GM18873 (cell line): ENCODE data around the gene UBE2V1.
"Not testable (repeated sequence)": the region's sequence is repeated elsewhere in the genome, so short reads cannot be mapped to it uniquely, and the experiment has no call there.

Source experiments
- ATAC-seq: cut with Tn5 transposase; IDR thresholded peaks from one replicate; pipeline ENCODE4 v1.9.1; 2021; ENCODE audit warnings: mild to moderate bottlenecking, moderate library complexity, moderate number of reproducible peaks; ENCODE audit not compliant: unreplicated experiment, low FRiP score

Gene UBE2V1

GRCh38 chr20:50112512-50113419, at the start of gene UBE2V1:
TSS of gene UBE2V1 (minus strand) at chr20:50113150. CDS start at chr20:50113128, 22 bp downstream.
- ATAC-seq = no peak

- not testable (repeated sequence) for ATAC-seq
Observed at GRCh38 chr20:50161494-50161893, 48.5 kb upstream of the UBE2V1 start.

- peak; percentile 55 for ATAC-seq
Observed at GRCh38 chr20:50153500-50154377, 40.8 kb upstream of the UBE2V1 start, which contains the start of gene PEDS1. TSS of gene PEDS1 (minus strand) at chr20:50153723. CDS start at chr20:50153637, 86 bp downstream.

- ATAC-seq = no peak
Observed at GRCh38 chr20:50153153-50153499, 40.2 kb upstream of the UBE2V1 start.

GRCh38 chr20:50152394-50153152, 39.6 kb upstream of the UBE2V1 start:
- ATAC-seq = no peak

GRCh38 chr20:50151034-50151743, 38.2 kb upstream of the UBE2V1 start:
- no peak for ATAC-seq

GRCh38 chr20:50149481-50150254, 36.7 kb upstream of the UBE2V1 start:
- no peak for ATAC-seq

GRCh38 chr20:50146732-50147662, 34.0 kb upstream of the UBE2V1 start:
- no peak for ATAC-seq

- ATAC-seq = no peak
Observed at GRCh38 chr20:50146214-50146613, 33.3 kb upstream of the UBE2V1 start.

- ATAC-seq = no peak
Observed at GRCh38 chr20:50145566-50145965, 32.6 kb upstream of the UBE2V1 start.

GRCh38 chr20:50144362-50144761, 31.4 kb upstream of the UBE2V1 start:
- ATAC-seq = no peak

GRCh38 chr20:50142812-50143211, 29.9 kb upstream of the UBE2V1 start:
- ATAC-seq = no peak

GRCh38 chr20:50141811-50142561, 29.0 kb upstream of the UBE2V1 start:
- ATAC-seq = no peak

- ATAC-seq = no peak
Observed at GRCh38 chr20:50141018-50141675, 28.2 kb upstream of the UBE2V1 start.

- ATAC-seq = no peak
Observed at GRCh38 chr20:50140339-50140859, 27.4 kb upstream of the UBE2V1 start.
